HG02588 (cell line): ENCODE results near the gene YTHDC1.
A peak's percentile ranks its signal among the peaks of the same experiment; 100 is the strongest.
"Not testable (repeated sequence)": the region's sequence is repeated elsewhere in the genome, so short reads cannot be mapped to it uniquely, and the experiment has no call there.

ENCODE experiments used
- ATAC-seq: cut with Tn5 transposase; IDR thresholded peaks from one replicate; pipeline ENCODE4 v1.9.1; 2021; ENCODE audit warnings: mild to moderate bottlenecking, moderate library complexity; ENCODE audit not compliant: unreplicated experiment

Gene YTHDC1

GRCh38 chr4:68349649-68350360 lies at the start of gene YTHDC1:
Gene YTHDC1 (minus strand): TSS chr4:68350090. CDS start chr4:68349753, 337 bp downstream.
- ATAC-seq, result peak; percentile 97

GRCh38 chr4:68399306-68399705 lies 49.4 kb upstream of the YTHDC1 start:
- no peak for ATAC-seq

- no peak for ATAC-seq
Measured at GRCh38 chr4:68396756-68397155, 46.9 kb upstream of the YTHDC1 start.

- ATAC-seq, result no peak
Measured at GRCh38 chr4:68391436-68391835, 41.5 kb upstream of the YTHDC1 start.

DNA sequence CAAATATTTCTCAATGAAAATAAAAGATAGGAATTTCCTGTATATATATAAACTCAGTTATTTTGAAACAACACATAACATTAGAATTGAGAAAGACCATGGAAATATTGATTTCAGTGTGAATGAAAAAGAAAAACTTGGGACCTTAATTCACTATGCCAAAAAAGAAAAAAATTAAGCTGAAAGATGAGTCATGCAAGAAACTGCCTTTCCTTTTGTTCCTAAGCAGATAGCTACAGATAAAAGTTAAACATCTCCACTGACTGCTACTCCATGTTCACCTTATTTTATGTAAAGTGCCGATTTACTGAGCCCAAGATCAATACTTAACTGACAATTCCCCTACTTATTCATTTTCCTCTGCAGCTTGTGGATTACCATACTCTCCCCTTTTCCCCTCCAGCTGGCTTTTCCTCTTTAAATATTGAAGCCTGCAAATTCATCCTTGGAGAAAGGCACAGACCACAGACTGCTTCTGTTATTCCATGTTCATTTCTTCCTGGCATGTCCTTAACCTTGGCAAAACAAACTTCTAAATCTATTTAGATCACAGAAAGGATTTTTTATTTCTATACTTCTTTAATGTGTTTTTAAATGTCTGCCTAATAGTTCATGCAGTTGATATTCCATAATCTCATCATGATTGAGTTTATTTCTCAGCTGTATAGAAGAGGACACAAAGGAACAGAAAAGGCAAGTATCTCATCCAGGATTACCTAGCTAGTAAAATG lies 40.5 kb upstream of the YTHDC1 start:
- no peak for ATAC-seq

DNA sequence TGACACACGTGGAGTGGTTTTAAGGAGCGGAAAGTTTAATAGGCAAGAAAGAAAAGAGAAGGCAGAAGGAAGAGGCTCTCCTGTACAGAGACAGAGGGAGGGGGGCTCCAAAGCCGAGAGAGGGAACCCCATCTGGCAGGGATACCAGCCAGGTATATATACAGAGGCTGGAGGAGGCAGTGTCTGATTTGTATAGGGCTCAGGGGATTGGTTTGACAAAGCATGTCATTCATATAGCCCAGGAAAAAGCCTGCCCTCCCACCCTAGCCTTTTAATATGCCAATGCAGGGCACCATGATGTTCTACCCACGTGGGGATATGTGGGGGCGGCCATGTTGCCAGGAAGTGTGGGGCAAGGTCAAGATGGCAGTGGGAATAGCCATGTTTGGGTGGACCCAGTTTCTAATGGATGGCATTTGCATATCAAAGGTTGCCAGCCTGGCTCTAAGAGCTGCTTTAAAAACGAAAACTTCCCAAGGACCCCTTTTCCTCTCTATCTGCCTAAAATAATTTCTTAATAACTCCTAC lies 39.6 kb upstream of the YTHDC1 start:
- not testable (repeated sequence) for ATAC-seq

DNA sequence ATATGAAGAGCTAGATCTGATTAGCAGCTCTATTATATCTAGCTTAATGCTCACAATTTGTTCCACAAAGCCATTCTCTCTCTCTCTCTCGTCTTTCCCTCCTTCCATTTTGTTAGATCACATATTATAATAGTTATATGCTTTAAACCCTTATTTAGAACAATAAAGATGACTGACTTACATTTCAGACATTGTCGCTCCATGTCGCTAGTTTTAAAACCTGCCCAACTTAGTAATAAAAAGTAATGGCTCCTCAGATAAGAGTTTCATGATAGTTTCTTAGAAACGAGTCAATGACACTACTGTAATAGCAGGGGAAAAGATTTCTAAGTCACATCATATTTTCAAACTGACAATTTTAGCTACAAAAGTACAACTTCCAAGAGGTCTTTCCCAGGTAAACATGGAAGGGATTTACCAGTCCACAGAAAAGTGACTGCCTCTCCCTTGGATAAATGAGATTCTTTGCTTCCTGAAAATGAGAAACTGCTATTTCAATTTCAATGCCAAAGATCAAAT lies 38.5 kb upstream of the YTHDC1 start:
- no peak for ATAC-seq

DNA sequence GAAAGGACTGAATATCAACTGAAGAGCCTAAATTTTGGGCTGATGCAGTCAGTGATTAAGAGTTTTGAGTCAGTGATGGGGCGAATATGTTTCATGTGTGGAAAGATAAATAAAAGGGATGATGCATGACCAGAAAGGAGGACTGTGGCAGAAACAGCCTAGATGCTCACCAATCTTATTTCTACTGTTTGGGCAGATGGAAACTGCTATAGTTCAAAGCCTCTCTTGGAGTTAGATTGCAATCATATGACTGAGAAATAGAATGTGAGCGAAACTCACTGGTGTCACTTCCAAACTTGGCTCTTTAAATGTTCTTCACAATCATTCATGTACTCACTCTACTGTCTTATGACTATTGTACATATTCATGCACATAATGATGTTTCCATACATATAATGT lies 35.4 kb upstream of the YTHDC1 start:
- ATAC-seq, result no peak

DNA sequence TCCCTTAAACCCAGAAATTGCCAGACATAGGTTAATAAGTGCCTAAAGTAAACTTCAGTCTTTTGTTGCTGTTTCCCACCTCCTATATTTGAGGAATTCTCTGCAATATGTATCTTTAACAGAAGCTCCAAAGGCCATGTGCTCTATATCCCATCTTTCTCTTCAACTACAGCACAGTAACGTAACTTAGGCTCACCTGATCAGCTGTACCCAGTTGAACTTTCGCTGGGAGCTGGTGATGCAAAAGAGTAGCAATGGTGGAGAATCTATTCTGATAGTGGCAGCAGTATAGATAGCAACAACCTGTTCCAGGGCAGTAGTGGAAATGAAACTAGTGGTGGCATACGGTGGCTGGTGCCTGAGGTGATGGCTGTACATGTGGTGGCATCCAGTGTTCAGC lies 33.2 kb upstream of the YTHDC1 start:
- no peak for ATAC-seq

- ATAC-seq, result no peak
Measured at GRCh38 chr4:68378226-68378625, 28.3 kb upstream of the YTHDC1 start.

DNA sequence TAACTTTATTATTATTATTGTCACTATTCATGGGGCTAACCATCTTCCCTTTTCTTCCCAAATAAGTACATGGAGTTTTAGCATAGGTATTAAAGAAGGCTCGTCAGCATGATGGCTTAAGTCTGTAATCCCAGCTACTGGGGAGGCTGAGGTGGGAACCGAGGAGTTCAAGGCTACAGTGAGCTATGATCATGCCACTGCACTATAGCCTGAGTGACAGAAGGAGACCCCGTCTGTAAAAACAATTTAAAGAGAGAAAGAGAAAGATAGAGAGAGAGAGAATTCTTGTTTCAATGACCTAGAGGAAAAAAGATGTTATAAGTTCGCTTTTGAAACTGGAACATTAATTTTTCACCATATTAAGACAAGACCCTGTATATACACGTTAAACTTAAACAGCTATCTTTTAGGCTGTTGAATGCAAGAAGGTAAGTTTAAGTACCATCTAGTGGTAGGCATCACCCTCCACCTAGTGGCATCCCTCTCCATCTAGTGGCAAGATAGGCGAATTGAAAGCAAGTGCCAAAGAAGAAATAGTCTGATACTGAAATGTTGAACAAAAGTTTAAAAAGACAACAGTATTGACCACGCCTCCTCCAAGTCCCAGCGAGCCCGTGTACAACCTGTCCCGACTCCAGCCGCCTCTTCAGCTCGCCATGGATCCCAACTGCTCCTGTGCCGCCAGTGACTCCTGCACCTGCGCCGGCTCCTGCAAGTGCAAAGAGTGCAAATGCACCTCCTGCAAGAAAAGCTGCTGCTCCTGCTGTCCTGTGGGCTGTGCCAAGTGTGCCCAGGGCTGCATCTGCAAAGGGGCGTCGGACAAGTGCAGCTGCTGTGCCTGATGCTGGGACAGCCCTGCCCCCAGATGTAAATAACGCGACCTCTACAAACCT lies 26.0 kb upstream of the YTHDC1 start:
- peak; percentile 80 for ATAC-seq

GRCh38 chr4:68373513-68373912 lies 23.6 kb upstream of the YTHDC1 start:
- ATAC-seq, result peak; percentile 78

DNA sequence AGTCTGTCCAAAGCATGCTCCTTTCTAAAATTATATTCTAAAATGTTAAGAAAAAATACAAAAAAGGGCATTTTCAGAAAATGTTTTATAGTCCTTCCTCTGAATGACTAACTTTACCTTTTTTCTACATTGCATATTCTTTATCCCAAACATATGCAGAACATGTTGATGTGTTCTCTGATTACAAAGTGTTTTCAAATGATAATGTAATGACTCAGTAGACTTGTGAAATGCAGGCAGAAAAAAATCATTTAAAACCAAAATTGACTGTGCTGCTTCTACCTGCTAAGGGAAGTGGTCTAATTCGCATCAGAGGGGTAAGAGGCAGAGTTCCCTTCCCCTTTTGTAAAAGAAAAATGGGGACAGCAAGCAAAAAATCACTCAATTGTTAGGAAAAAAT lies 22.7 kb upstream of the YTHDC1 start:
- ATAC-seq, result no peak

DNA sequence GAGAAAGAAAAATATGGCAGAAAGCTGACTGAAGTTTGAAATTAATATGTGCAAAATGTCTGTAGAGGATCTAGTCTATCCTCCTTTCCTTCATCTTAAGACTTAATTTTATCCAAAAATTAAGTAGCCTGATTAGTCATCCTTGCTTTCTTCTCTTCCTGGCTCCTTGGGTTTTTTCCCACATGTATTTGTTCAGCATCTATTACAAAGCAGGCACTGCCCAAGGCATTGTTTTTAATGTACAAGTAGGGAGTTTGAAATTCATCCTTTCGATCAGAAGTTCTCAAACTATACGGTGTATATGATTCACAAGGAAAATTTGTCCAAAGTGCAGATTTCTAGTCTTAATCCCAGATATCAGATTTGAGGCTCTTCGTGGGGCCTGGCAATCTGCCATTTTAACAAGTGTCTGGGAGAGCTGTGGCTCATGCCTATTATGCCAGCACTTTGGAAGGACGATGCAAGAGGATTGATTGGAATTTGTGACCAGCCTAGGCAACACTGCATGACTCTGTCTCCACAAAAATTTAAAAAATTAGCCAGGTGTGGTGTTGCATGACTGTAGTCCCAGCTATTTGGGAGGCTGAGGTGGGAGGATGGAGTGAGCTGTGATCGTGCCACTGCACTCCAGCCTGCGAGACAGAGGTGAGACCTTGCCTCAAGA lies 19.4 kb upstream of the YTHDC1 start:
- ATAC-seq, result no peak

DNA sequence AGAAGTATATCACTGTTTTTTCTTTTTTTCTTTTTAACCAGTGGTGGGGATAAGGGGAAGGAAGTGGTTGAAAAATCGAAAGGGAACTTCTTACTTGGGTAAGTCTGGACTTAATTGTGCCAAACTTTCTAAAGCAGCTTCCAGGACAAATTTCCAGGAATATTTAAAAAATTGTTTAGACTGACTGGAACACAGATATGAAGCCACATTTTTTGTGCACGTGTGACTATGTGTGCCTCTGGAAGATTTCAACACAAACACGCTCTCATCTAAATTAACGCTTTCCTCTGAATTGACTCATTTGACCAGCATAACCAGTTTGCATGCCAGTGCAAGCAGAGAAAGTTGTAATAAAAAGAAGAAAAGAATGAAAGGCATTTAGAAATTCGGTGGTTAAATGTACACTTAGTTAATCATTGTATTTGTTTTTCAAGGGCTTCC lies 18.8 kb upstream of the YTHDC1 start:
- no peak for ATAC-seq

DNA sequence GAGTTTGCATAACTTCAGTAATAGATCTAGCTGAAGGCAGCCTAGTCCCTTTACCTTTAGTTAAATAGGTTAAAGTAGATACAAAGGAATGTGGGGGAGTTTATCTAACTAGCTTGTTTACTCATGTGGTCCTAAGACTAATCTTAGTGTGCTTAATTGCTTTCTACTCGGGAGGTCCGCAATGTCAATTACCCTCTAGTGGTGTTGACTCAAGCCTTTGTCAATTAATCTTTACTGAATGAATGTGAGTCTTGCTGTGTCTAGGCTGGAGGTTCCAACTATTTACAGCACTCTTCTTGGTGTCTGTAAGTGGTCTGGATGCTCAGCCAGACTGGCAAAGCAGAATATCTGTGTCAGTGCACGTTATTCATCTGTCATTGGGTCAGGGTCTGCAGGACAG lies 17.9 kb upstream of the YTHDC1 start:
- no peak for ATAC-seq

GRCh38 chr4:68366600-68366999 lies 16.7 kb upstream of the YTHDC1 start:
- no peak for ATAC-seq

GRCh38 chr4:68365068-68365467 lies 15.2 kb upstream of the YTHDC1 start:
- ATAC-seq, result no peak

GRCh38 chr4:68361146-68361589 lies 11.3 kb upstream of the YTHDC1 start:
- no peak for ATAC-seq

DNA sequence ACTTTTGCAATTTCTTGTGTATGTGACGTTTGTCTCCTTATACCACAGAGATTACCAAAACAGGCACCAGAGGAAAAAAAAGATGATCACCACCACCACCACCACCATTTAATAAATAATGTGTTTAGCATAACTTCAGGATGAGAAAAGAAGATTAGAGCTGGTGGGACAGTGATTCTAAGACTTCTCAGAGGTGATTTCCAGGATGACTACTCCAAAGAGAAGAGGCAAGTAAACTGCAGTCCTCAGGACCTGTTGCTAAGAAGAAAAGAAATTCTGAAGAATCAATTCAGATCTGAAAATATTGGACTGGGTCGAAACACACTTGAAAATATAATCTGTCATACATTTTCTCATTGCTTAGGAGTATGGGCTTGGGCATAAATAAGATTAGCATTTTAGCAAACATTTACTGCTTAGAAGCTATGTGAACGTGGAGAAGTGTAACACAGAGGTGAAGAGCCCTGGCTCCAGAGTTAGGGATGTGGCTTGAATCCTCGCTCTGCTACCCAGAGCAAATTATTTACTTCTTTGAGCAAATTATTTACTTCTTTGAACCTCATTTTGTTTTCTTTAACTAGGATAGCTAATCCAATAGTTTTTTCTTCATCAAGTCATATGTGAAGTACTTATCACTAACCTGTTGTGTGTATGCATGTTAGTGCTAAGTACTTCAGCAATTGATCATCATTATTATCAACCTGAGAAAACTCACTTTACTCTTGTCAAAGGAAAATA lies 10.5 kb upstream of the YTHDC1 start:
- ATAC-seq, result no peak
